Spleen (tissue), 11 donors: Measurements from ENCODE around the gene TPD52L3. TPM values are rescaled to one million over a fixed set of nuclear protein-coding genes. Genes with fewer than 3 reads are reported as not detected.
A peak's percentile ranks its signal among the peaks of the same experiment; 100 is the strongest.

ENCODE experiments used
- DNase-seq: peaks from one replicate; pipeline ENCODE4 v3.0.0-alpha.2; 2020
- H3K27ac ChIP-seq, 8 donors: fragments of 200-600 bp; sonication (generic) in 7 of 8; 1 replicate in 4 of 8; 2 replicates in 4 of 8; pipeline versions ENCODE4 v1.5.0 to v1.8.0; 2016 to 2021; ENCODE audit warnings: inconsistent platforms in 4 of 8, mild to moderate bottlenecking in 4 of 8, moderate library complexity in 1 of 8
- H3K27me3 ChIP-seq, 7 donors: fragments of 200-600 bp; sonication (generic) in 6 of 7; replicated peaks in 1 of 7; 1 replicate in 4 of 7; 2 replicates in 3 of 7; pipeline versions ENCODE4 v1.5.0 to v1.8.0; 2016 to 2021; ENCODE audit warnings: inconsistent platforms in 3 of 7, mild to moderate bottlenecking in 1 of 7
- H3K36me3 ChIP-seq, 6 donors: fragments of 200-600 bp; sonication (generic) in 5 of 6; 1 replicate in 4 of 6; 2 replicates in 2 of 6; pipeline versions ENCODE4 v1.5.0 to v1.8.0; 2016 to 2021; ENCODE audit warnings: inconsistent platforms in 2 of 6
- H3K4me1 ChIP-seq, 6 donors: fragments of 200-600 bp; sonication (generic) in 5 of 6; 1 replicate in 3 of 6; 2 replicates in 3 of 6; pipeline versions ENCODE4 v1.5.0 to v1.8.0; 2016 to 2021; ENCODE audit warnings: inconsistent platforms in 3 of 6
- H3K4me3 ChIP-seq, 8 donors: fragments of 200-600 bp; sonication (generic) in 7 of 8; 1 replicate in 4 of 8; 2 replicates in 4 of 8; pipeline versions ENCODE4 v1.5.0 to v1.8.0; 2016 to 2021; ENCODE audit warnings: inconsistent platforms in 4 of 8, mild to moderate bottlenecking in 4 of 8, moderate library complexity in 2 of 8
- H3K9me3 ChIP-seq, 8 donors: fragments of 200-600 bp; sonication (generic) in 7 of 8; 1 replicate in 4 of 8; 2 replicates in 4 of 8; pipeline versions ENCODE4 v1.5.0 to v1.8.0; 2016 to 2021; ENCODE audit warnings: inconsistent platforms in 4 of 8
- POLR2A ChIP-seq, 3 donors: fragments of 450-650 bp; IDR thresholded peaks; one replicate each; pipeline ENCODE4 v1.5.1; 2017; ENCODE audit warnings: antibody characterized with exemption in 3 of 3, mild to moderate bottlenecking in 1 of 3
- POLR2AphosphoS5 ChIP-seq, 3 donors: sonication (generic); formaldehyde crosslinking; IDR thresholded peaks; one replicate each; pipeline ENCODE4 v1.5.1; 2017; ENCODE audit warnings: antibody characterized with exemption in 3 of 3
- WGBS, 5 donors: extraction: QIAGEN DNeasy Blood & Tissue Kit in 3 of 5; methylation state at CpG; one replicate each; pipeline versions ENCODE4 v1.1.5 to v1.1.7; 2013 to 2018; 5-methylcytosine and 5-hydroxymethylcytosine counted together
- intact Hi-C: fragments of 100-400 bp; cut with DNase I; formaldehyde crosslinking; loops from one replicate; pipeline ENCODE4 v1.15.0; 2023; ENCODE audit warnings: low total_unique reads
- polyA plus RNA-seq, 3 donors: library from polyadenylated mRNA; stranded (reverse); fragments of 200-250 nt; gene quantifications; one replicate each; pipeline ENCODE4 v1.2.1, GENCODE V29; 2013
- total RNA-seq, 7 donors: library from RNA; depleted of rRNA in 3 of 7; stranded (reverse); fragments of >200 nt in 3 of 7; fragmentation: NEBNext Ultra II Directional in 4 of 7; extraction: Animal tissue kit (Norgen Biotek cat#: 25700) in 4 of 7; gene quantifications; one replicate each; pipeline versions ENCODE4 v1.1.0 to v1.2.1, GENCODE V29; 2016 to 2021
- TF ChIP-seq, protein P1 (sequence below), 11 experiments: fragments of 200-600 bp in 7 of 11; fragments of 450-650 bp in 4 of 11; sonication (generic) in 4 of 11; IDR thresholded peaks in 8 of 11; conservative IDR thresholded peaks in 3 of 11; 1 replicate in 7 of 11; 2 replicates in 4 of 11; pipeline versions ENCODE4 v1.4.0 to v1.8.0; 2016 to 2021; ENCODE audit warnings: antibody characterized with exemption in 11 of 11, inconsistent platforms in 4 of 11, mild to moderate bottlenecking in 1 of 11
- donor health status: healthy with polysubstance abuse.
- donor health status: DM: no; HTN: no; CAD: no; lungs with moderate emphysema.
- donor health status: DM: no; HTN: no; CAD: no.
- donor health status: Bipolar disorder and iron deficiency.
- donor health status: healthy.
- donor health status: DM: no; HTN: no; CAD: no.
- donor health status: DM: yes; HTN: yes; CAD: no.

Gene TPD52L3
- total and polyA plus RNA-seq, 10 donors = 0.03 TPM; not detected in 9

DNA sequence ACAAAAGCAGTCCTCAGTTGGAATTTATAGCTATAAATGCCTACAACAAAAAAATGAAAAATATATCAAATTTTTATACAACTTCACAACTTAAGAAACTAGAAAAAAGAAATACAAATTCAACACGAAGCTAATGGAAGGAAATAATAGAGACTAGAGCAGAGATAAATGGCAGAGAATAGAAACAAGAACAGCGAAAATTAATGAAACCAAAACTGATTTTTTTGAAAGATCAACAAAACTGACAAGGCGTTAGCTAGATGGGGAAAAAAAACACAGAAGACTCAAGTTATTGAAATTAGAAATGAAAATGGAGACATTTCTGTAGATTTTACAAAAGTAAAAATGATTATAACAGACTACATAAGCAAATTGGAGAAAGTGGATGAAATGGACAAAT is 20.6 kb downstream of the TPD52L3 start:
- WGBS, 5 donors = 62 to 77% (median 70%) methylated on average over 3 of the region's 3 CpGs
- no peak for TF ChIP-seq POLR2A (IDR thresholded peaks at IDR 0.05)
- TF ChIP-seq, protein P1, sequence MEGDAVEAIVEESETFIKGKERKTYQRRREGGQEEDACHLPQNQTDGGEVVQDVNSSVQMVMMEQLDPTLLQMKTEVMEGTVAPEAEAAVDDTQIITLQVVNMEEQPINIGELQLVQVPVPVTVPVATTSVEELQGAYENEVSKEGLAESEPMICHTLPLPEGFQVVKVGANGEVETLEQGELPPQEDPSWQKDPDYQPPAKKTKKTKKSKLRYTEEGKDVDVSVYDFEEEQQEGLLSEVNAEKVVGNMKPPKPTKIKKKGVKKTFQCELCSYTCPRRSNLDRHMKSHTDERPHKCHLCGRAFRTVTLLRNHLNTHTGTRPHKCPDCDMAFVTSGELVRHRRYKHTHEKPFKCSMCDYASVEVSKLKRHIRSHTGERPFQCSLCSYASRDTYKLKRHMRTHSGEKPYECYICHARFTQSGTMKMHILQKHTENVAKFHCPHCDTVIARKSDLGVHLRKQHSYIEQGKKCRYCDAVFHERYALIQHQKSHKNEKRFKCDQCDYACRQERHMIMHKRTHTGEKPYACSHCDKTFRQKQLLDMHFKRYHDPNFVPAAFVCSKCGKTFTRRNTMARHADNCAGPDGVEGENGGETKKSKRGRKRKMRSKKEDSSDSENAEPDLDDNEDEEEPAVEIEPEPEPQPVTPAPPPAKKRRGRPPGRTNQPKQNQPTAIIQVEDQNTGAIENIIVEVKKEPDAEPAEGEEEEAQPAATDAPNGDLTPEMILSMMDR (IDR thresholded peaks at IDR 0.05 in 8 of 11, conservative IDR thresholded peaks at IDR 0.05 in 3 of 11) = no peak
- TF ChIP-seq POLR2AphosphoS5 (IDR thresholded peaks at IDR 0.05) = no peak

GRCh38 chr9:6351737-6352136 is 23.6 kb downstream of the TPD52L3 start:
- Histone ChIP-seq H3K27me3 (peaks cover 0 to 6% (median 0%) of the 10 kb centered on the region in 7 donors), H3K4me1 (no peaks in the 10 kb centered on the region), H3K4me3 (no peak overlapping the region), H3K9me3 (no peaks in the 10 kb centered on the region), H3K27ac (no peak overlapping the region), H3K36me3 (no peaks in the 10 kb centered on the region)
- DNase-seq = no peak
- TF ChIP-seq, protein P1 (IDR thresholded peaks at IDR 0.05 in 8 of 11, conservative IDR thresholded peaks at IDR 0.05 in 3 of 11) = no peak
- no peak for TF ChIP-seq POLR2A (IDR thresholded peaks at IDR 0.05)
- no peak for TF ChIP-seq POLR2AphosphoS5 (IDR thresholded peaks at IDR 0.05)
- intact Hi-C loops = loop anchor here (5.0 kb wide), 2 partner anchors 216 to 316 kb away; no protein-coding TSS in a partner anchor

More for the DNA sequence above, 20.6 kb downstream of the TPD52L3 start:
- Histone ChIP-seq H3K4me3 (no peak overlapping the region), H3K36me3 (no peaks in the 10 kb centered on the region), H3K9me3 (no peaks in the 10 kb centered on the region), H3K27me3 (peaks cover 0 to 3% (median 0%) of the 10 kb centered on the region in 7 donors), H3K4me1 (no peaks in the 10 kb centered on the region), H3K27ac (no peak overlapping the region)
- DNase-seq = no peak
- intact Hi-C loops = no loop called here

- TF ChIP-seq, protein P1 (IDR thresholded peaks at IDR 0.05 in 8 of 11, conservative IDR thresholded peaks at IDR 0.05 in 3 of 11) = peak; percentile 63 to 83 (median 79)
- TF ChIP-seq POLR2AphosphoS5 (IDR thresholded peaks at IDR 0.05) (no peak), POLR2A (IDR thresholded peaks at IDR 0.05) (no peak)
- no peak overlapping the region for H3K4me3 ChIP-seq
- no peaks in the 10 kb centered on the region for H3K36me3 ChIP-seq
- peaks cover 0 to 6% (median 0%) of the 10 kb centered on the region in 7 donors for H3K27me3 ChIP-seq
- intact Hi-C loops = loop anchor here (5.0 kb wide), 2 partner anchors 213 to 313 kb away; no protein-coding TSS in a partner anchor
- H3K9me3 ChIP-seq = no peaks in the 10 kb centered on the region
- WGBS, 5 donors = 17 to 43% (median 26%) methylated on average over 3 of the region's 3 CpGs
- DNase-seq = no peak
- no peaks in the 10 kb centered on the region for H3K4me1 ChIP-seq
- no peak overlapping the region for H3K27ac ChIP-seq
Measured at GRCh38 chr9:6354072-6354686, 26.0 kb downstream of the TPD52L3 start.

DNA sequence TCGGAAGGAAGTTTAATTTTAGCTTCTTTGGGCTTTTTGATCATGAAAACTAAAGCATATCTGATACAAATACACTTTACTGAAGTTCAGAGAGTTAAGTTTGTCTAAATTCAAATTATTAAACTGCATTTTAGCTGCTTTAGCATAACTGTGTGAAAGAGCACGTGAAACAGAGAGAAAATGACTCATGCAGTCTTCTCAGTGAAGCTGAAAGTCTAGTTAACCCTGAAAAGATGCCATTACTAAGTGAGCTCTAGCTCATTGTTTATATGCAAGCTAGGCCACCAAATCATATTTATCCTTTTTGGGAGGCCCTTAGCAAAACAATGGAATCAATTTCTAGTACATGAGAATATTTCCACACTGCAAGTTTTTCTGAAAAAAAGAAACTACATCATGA is 27.6 kb downstream of the TPD52L3 start:
- Histone ChIP-seq H3K4me3 (no peak overlapping the region), H3K36me3 (no peaks in the 10 kb centered on the region), H3K27me3 (peaks cover 0 to 6% (median 0%) of the 10 kb centered on the region in 7 donors), H3K27ac (no peak overlapping the region), H3K9me3 (no peaks in the 10 kb centered on the region), H3K4me1 (no peaks in the 10 kb centered on the region)
- TF ChIP-seq POLR2AphosphoS5 (IDR thresholded peaks at IDR 0.05) = no peak
- TF ChIP-seq POLR2A (IDR thresholded peaks at IDR 0.05) = no peak
- TF ChIP-seq, protein P1 (IDR thresholded peaks at IDR 0.05 in 8 of 11, conservative IDR thresholded peaks at IDR 0.05 in 3 of 11) = no peak
- WGBS, 5 donors = 48 to 71% (median 66%) methylated on average over 2 of the region's 2 CpGs
- no peak for DNase-seq
- intact Hi-C loops = no loop called here
